Stomach (tissue), 4 donors: ENCODE measurements around the gene NOG.

Source experiments
- CTCF ChIP-seq, 7 experiments: fragments of 450-650 bp in 4 of 7; fragments of 200-600 bp in 3 of 7; sonication (generic) in 3 of 7; IDR thresholded peaks; one replicate each; pipeline ENCODE4 v1.5.1; 2016 to 2019; ENCODE audit warnings: antibody characterized with exemption in 7 of 7, control low read depth in 2 of 7, mild to moderate bottlenecking in 1 of 7
- EP300 ChIP-seq: sonication (generic); formaldehyde crosslinking; IDR thresholded peaks from one replicate; pipeline ENCODE4 v1.6.1; 2017; ENCODE audit warnings: antibody characterized with exemption

GRCh38 chr17:56558088-56558487 is 35.4 kb upstream of the NOG start:
- TF ChIP-seq CTCF (IDR thresholded peaks at IDR 0.05) (no peak), EP300 (no peak)
